GM12801 (cell line): ENCODE results near the gene COPG2.

Experiments used
- TF ChIP-seq, protein P1 (sequence below): IDR thresholded peaks from one replicate; pipeline ENCODE4 v1.5.1; 2011; ENCODE audit warnings: control low read depth; ENCODE audit not compliant: insufficient read length; ENCODE audit errors: extremely low read depth

COPG2 gene

DNA sequence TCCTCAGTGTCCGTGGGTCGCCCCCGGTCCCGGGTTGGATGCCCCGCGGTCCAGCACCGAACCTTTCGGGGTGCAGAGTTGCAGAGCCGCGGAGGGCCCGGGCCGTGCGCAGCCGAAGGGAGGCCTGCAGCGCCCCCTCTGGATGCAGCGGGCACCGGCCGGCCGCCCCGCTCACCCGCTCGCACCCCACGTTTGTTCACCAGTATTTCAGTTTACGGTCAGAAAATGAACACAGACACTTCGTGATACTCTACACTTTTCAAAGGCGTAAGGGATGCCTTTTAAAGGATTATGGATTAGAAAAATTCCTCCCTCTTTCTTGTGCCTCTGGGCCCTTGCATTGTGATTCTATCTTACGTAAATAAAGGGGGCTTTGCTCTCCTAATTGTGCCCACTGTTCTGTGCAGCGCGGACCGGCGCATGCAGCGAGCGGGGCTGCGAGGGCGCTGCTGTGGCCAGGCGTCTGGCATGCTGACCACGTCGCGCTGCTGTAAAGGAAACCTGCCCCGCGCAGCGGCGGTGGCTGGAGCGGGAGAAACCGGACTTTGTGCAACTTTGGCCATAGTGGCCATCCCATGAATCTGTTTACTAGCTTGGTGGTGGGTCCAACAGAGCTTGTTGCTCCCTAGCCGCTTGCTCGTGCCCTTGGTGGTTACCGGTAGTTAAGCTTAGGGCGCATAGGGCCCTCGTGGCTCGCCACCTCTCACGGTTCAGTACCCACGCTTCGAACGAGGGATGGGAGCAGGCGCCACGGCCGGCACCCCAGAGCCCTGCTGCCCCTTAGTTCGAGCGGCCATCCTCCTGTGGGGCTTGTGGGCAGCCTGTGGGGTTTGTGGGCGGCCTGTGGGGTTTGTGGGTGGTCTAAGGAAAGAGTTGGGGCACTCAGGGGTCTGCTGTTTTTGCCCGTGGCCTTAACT lies 177.4 kb downstream of the COPG2 start:
- TF ChIP-seq, protein P1, sequence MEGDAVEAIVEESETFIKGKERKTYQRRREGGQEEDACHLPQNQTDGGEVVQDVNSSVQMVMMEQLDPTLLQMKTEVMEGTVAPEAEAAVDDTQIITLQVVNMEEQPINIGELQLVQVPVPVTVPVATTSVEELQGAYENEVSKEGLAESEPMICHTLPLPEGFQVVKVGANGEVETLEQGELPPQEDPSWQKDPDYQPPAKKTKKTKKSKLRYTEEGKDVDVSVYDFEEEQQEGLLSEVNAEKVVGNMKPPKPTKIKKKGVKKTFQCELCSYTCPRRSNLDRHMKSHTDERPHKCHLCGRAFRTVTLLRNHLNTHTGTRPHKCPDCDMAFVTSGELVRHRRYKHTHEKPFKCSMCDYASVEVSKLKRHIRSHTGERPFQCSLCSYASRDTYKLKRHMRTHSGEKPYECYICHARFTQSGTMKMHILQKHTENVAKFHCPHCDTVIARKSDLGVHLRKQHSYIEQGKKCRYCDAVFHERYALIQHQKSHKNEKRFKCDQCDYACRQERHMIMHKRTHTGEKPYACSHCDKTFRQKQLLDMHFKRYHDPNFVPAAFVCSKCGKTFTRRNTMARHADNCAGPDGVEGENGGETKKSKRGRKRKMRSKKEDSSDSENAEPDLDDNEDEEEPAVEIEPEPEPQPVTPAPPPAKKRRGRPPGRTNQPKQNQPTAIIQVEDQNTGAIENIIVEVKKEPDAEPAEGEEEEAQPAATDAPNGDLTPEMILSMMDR = no peak

DNA sequence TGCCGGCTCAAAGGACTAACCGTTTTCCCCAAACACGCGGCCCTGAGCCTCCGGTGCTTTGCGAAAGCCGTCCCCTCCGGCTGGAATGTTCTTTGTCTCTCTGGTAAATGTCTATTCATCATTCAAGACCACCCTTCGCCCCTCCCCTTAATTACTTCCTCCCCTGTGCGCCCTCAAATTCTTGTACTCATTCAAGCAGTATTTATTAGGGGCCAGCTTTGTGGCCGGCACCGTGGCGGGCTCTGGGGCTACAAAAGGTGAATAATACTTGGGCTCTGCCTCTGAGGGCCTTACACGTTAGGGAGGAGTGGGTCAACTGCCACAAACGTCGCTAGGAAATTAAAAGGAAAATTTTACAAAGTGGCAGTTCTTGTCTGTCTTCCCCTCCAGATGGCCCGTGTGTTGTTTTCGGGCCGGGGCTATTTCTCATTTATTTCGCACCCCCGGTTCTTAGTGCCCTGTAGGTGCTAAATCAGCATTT lies 178.2 kb downstream of the COPG2 start:
- TF ChIP-seq, protein P1 = no peak

DNA sequence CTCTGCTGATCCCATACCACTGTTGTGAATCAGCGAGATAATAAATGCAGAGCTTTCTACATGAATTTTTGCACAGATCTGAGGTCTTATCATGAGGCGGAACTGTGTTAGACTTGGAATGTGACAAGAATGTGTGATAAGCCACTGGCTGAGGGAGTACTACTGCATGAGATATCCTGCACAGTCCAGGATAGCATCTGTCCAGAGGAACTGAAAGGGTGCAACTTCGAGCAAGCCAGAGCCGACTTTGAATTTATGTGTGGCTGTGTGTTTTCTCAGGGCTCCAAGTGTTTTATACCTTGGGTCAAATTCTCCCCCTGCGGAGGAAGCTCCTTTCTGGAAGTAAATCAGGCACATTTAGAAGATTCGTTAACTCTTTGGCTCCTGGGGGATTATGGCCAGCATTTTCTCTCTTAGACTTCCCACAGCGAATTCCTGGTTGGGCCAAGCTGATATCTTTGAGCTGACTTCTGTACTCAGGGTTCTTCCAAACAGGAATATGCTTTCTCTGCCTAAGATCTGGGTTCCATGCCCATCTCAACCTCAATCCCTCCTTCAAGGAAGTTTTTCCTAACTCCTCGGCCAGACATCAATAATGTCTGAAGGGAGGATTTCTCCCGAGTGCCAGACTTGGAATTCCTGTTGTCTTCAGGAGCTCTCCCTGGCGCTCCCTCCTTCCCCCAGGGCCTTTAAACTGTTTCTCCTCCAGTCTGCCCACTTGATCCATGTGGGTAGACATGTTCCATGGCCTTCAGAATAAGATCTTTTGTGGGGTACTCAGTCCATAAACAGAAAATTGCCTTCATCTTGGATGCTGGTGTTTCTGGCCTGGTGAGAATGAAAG lies 179.2 kb downstream of the COPG2 start:
- TF ChIP-seq, protein P1 = no peak

DNA sequence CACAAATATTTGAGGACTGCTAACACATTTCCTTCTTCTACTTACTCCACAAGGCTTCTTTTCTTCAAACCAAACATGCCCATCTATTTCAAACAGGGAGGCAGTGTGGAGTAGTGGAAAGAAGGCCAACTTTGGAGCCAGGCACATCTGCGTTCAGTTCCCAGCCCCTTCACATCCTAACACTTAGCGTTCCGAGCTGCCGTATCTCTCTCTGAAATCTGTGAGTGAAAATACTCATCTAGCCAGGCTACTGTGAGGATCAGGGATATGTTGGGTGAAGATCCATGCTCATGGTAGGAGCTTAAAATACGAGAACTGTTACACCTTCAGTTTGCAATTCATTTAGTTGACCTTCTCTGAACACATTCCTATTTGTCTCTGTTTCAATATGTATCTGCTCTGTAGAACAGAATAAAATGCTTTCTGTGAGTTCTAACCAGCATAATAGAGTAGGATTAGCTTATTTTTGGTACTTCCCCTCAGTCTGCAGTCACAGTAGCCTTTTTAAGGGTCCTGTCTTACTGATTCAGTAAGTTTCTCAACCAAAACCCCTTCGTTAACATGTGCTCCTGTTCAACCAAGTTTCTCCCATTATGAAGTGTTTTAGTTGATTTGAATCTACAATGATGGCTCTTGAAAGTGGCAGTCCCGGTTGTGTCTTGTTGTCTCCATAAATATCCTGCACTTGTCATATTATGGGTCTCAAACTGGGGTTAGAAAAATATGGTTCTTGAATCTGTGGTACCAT lies 180.0 kb downstream of the COPG2 start:
- TF ChIP-seq, protein P1 = no peak

DNA sequence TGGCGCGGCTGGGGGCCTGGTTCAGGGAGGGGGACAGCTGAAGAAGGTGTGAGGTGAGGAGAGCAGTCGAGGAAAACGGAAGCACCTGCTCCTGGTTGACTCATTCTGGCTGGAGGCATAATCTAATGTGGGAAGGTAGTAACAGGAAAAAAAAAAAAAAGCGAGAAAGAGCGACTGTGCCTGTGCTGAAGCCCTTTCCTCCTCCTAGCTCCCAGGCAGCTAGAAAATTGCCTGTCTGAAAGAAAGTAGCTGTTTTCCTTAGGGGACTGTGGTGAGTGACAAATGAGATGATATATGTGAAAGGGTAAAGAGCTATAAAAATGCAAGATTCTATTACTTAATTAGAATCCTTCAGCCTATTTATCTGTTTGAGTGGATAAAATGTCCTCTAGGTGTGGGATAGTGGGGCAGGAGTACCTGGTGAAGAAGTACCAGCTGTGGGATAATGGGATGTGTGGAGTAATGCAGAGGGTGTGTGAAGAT lies 181.6 kb downstream of the COPG2 start:
- TF ChIP-seq, protein P1 = no peak

DNA sequence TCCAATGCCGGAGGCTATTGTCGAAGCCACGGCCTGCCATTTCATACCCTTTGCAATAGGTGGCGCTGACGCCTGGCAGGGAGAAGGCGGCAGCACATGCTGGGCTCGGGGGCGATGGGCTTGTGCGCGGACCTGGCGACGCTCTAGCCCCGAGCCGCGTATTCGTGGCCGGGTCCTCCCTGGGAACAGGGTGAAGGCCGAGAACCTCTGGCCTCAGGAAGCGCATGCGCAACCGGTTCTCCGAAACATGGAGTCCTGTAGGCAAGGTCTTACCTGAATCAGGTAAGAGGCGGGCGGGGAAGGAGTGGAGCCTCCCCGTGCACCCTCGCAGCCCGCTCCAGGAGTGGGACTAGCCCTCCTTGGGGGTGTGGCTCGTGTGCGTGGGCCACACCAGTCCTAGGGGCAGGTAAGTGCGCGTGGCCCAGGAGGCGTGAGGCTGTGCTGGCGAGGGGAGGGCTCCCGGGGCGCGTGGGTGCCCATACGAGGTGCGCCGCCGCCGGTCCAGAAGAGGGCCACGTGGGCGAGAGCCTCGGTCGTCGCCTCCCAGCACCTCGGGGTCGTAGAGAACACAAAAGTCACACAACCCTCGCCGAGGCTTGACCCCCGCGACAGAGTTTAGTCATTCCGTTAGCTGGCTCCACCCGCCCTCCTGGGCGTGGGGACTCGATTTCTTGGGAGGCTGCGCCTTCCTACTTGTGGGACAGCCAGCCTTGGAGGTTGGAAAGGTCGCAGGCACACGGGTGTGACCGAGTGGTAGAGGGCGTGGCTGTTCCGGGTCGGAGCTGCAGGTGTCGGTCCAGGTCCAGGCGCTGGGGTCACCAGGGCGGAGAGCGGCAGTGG lies 182.2 kb downstream of the COPG2 start:
- TF ChIP-seq, protein P1 = no peak
